AG09309 (cell line): Measurements from ENCODE around the gene EML6.

Source experiments
- DNase-seq: peaks from one replicate; pipeline ENCODE4 v3.0.0-alpha.2; 2010; ENCODE audit warnings: low read depth
- H3K4me3 ChIP-seq: 2 replicates; pipeline ENCODE4 v1.5.1; 2011; ENCODE audit warnings: mild to moderate bottlenecking, low read depth, low read length, moderate library complexity; ENCODE audit not compliant: control insufficient read depth
- CTCF ChIP-seq: IDR thresholded peaks from 2 replicates; pipeline ENCODE4 v1.5.1; 2011; ENCODE audit warnings: mild to moderate bottlenecking, low read depth, low read length, inconsistent platforms; ENCODE audit not compliant: insufficient read depth, control insufficient read depth; ENCODE audit errors: missing control alignments

Gene EML6

GRCh38 chr2:54944724-54945326, 221.4 kb downstream of the EML6 start:
- no peak overlapping the region for H3K4me3 ChIP-seq
- TF ChIP-seq CTCF = no peak
- no peak for DNase-seq

- no peak overlapping the region for H3K4me3 ChIP-seq
- DNase-seq = peak; percentile 71
- TF ChIP-seq CTCF = no peak
Observed at GRCh38 chr2:54945391-54946219, 222.1 kb downstream of the EML6 start.

- H3K4me3 ChIP-seq = no peak overlapping the region
- TF ChIP-seq CTCF = no peak
- no peak for DNase-seq
Observed at GRCh38 chr2:54946220-54946805, 222.9 kb downstream of the EML6 start.

GRCh38 chr2:54947136-54947535, 223.7 kb downstream of the EML6 start:
- TF ChIP-seq CTCF = no peak
- H3K4me3 ChIP-seq = no peak overlapping the region
- no peak for DNase-seq

- H3K4me3 ChIP-seq = no peak overlapping the region
- TF ChIP-seq CTCF = no peak
- DNase-seq = no peak
Observed at GRCh38 chr2:54947646-54948045, 224.2 kb downstream of the EML6 start.

- TF ChIP-seq CTCF = no peak
- no peak overlapping the region for H3K4me3 ChIP-seq
- no peak for DNase-seq
Observed at GRCh38 chr2:54948120-54948519, 224.7 kb downstream of the EML6 start.
